Stimulated activated naive CD8-positive, alpha-beta T cell treated with anti-CD3 and anti-CD28 coated beads, Interleukin-15, amount 100 ng/mL, for 72 hours (primary cell): ENCODE measurements around the gene SERINC3.
"Not testable (repeated sequence)": the region's sequence is repeated elsewhere in the genome, so short reads cannot be mapped to it uniquely, and the experiment has no call there.

Experiments
- ATAC-seq: fragments of 150-1000 bp; cut with Tn5 transposase; 2 replicates; pipeline ENCODE4 v1.10.0; 2021; ENCODE audit warnings: mild to moderate bottlenecking, moderate library complexity
- DNase-seq, 2 donors: peaks; one replicate each; pipeline ENCODE4 v3.0.0; 2021 to 2022
- H3K27ac Mint-ChIP-seq, 2 donors: one replicate each; pipeline ENCODE4 v1.8.0; 2022; ENCODE audit warnings: mild to moderate bottlenecking in 2 of 2, mixed read lengths in 2 of 2, moderate library complexity in 2 of 2
- H3K27me3 Mint-ChIP-seq: one replicate; pipeline ENCODE4 v1.8.0; 2022; ENCODE audit warnings: mixed read lengths
- H3K4me1 Mint-ChIP-seq: one replicate; pipeline ENCODE4 v1.8.0; 2022; ENCODE audit warnings: mild to moderate bottlenecking, mixed read lengths
- H3K4me3 Mint-ChIP-seq, 2 donors: one replicate each; pipeline ENCODE4 v1.8.0; 2022; ENCODE audit warnings: mild to moderate bottlenecking in 2 of 2, mixed read lengths in 2 of 2, moderate library complexity in 1 of 2
- H3K9me3 Mint-ChIP-seq, 2 donors: one replicate each; pipeline ENCODE4 v1.8.0; 2022; ENCODE audit warnings: mixed read lengths in 2 of 2

The SERINC3 gene

DNA sequence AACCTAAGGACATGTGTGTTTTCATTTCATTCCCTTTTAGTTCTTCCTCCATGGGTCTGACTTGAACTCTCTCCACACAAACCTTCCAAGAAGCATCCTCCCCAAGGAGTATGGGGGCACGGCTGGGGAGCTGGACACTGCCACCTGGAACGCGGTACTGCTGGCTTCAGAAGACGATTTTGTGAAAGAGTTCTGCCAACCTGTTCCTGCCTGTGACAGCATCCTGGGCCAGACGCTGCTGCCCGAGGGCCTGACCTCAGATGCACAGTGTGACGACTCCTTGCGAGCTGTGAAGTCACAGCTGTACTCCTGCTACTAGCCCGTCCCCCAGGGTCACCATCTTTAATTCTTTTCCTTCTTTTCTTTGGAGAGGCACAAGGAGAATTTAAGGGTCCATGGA is 32.6 kb downstream of the SERINC3 start:
- DNase-seq (no peak), ATAC-seq (no peak)
- H3K4me3 Mint-ChIP-seq, result no peak overlapping the region
- H3K9me3 Mint-ChIP-seq, result no peaks in the 10 kb centered on the region
- H3K27me3 Mint-ChIP-seq, result no peaks in the 10 kb centered on the region
- H3K4me1 Mint-ChIP-seq, result peaks cover 31% of the 10 kb centered on the region
- peak overlapping the region; percentile 38 to 69 for H3K27ac Mint-ChIP-seq

DNA sequence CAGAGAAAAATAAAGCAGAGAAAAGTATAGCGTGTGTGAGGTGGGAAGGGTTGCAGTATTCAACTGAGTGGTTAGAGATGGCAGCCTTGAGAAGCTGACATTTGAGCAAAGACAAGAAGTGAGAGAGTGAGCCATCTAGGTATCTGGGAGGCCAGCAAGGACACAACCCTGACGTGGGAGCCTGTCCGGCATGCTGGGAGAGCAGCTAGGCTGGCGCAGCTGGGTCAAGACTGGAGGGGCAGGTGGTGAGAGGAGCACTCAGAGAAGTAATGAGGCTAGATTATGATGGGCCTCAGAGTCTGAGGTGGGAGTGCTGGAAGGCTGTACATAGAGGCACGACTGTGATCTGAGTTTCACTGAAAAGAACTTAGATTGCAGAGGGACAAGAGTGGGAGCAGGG is 33.3 kb downstream of the SERINC3 start:
- Mint-ChIP-seq H3K27ac (peak overlapping the region in 1 of 2 donors; percentile 83), H3K9me3 (no peaks in the 10 kb centered on the region), H3K4me1 (peaks cover 28% of the 10 kb centered on the region), H3K4me3 (no peak overlapping the region), H3K27me3 (no peaks in the 10 kb centered on the region)
- no peak for ATAC-seq
- no peak for DNase-seq

DNA sequence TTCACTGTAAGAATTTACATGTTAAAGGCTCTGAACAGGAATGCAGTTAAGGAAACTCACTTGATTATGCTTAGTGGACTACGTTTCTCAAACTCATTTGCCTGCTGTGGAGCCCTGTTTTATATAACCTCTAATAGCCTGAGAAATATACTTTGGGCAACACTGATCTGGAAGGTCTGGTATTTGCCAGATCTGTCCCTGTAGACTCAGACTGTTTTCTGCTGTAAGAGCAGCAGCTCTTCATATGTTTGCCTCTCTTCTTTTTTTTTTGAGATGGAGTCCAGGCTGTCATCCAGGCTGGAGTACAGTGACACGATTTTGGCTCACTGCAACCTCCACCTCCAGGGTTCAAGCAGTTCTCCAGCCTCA is 36.1 kb downstream of the SERINC3 start:
- Mint-ChIP-seq H3K27me3 (no peaks in the 10 kb centered on the region), H3K27ac (peak overlapping the region in 1 of 2 donors; percentile 23), H3K9me3 (no peaks in the 10 kb centered on the region), H3K4me1 (peaks cover 16% of the 10 kb centered on the region), H3K4me3 (no peak overlapping the region)
- DNase-seq (no peak), ATAC-seq (no peak)

DNA sequence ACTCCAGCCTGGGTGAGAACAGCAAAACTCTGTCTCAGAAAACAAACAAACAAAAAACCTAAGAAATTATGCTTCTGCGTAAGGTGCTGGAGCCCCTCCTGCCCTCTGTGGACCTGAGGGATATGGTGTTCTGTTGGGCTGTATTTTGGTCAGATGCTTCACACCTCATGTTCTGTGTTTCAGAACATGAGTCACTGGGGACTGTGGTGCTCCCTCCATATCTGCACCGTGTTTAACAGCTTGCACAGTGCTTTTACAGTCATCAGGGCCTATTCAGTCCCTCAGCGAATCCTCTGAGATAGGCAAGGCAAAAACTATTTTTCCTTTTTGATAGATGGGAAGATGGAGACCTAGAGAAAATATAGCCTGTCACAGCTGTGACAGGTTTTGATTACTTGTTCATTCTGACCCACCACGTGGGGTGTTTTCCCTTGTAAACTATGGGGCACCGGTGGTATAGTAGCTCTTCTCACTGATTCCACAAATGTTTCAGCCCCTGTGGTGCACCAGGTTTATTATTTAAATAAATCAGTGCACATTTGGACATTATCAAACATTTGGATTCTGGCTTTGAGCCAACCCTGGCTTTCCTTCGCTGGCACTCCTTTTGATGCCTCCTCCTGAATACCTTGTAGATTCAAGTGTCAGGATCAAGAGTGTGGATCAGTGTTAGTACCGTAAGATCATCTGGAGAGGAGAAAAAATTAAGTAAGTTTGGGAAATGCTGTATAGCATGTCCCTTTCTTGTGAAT is 36.6 kb downstream of the SERINC3 start:
- H3K4me1 Mint-ChIP-seq, result peaks cover 16% of the 10 kb centered on the region
- H3K9me3 Mint-ChIP-seq, result no peaks in the 10 kb centered on the region
- peak overlapping the region in 1 of 2 donors; percentile 78 for H3K27ac Mint-ChIP-seq
- no peaks in the 10 kb centered on the region for H3K27me3 Mint-ChIP-seq
- H3K4me3 Mint-ChIP-seq, result no peak overlapping the region
- ATAC-seq (peak; percentile 92), DNase-seq (no peak)

DNA sequence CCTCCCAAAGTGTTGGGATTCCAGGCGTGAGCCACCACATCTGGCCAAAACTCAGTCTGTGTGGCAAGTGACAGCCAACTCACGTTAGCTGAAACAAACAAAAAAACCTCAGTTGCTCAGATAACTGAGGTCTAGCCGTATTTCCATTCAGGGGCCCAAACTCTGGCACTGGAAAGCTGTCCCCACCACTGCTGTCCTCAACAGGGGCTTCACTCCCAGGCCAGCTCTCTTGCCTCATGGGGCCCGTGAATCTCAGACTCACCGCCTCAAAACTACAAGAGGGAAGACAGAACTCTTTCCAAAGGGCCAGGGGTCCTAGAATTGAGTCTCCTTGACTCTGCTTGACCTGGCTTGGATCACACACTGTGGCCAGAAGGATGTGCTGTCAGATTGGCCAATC is 38.8 kb downstream of the SERINC3 start:
- no peak overlapping the region for H3K4me3 Mint-ChIP-seq
- ATAC-seq (no peak), DNase-seq (no peak)
- H3K27ac Mint-ChIP-seq, result no peak overlapping the region
- no peaks in the 10 kb centered on the region for H3K9me3 Mint-ChIP-seq
- H3K4me1 Mint-ChIP-seq, result peaks cover 15% of the 10 kb centered on the region
- H3K27me3 Mint-ChIP-seq, result no peaks in the 10 kb centered on the region

DNA sequence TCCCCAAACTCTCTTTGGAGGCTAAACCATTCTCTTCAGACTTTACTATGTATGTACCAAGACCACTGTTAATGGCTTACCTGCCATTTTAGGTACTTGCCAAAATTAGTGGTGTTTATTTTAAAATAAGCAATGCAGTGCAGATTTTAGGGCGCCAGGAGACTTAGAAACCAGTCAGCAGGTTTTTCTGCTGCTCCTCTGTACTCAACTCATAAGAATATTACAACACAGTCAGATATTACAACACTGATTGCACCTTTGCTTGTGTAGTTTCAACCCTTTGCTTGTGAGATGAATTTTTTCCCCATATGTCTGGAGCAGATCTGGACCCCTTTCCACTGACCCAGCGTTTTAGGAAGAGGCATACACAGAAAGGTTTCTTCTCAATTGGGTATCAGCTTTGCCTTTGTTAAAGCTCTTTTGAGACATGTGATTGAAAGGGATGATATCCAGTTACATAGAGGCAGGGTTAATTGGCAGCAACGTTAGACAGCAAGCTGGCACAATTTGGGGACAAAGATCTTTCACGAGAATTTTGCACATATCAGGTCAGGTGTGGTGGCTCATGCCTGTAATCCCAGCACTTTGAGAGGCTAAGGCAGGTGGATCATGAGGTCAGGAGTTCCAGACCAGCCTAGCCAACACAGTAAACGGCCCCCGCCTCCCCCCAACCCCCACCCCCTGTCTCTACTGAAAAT is 40.0 kb downstream of the SERINC3 start:
- Mint-ChIP-seq H3K9me3 (no peaks in the 10 kb centered on the region), H3K4me3 (no peak overlapping the region), H3K27ac (peak overlapping the region in 1 of 2 donors; percentile 18), H3K27me3 (no peaks in the 10 kb centered on the region), H3K4me1 (peaks cover 19% of the 10 kb centered on the region)
- no peak for ATAC-seq
- DNase-seq, result no peak

DNA sequence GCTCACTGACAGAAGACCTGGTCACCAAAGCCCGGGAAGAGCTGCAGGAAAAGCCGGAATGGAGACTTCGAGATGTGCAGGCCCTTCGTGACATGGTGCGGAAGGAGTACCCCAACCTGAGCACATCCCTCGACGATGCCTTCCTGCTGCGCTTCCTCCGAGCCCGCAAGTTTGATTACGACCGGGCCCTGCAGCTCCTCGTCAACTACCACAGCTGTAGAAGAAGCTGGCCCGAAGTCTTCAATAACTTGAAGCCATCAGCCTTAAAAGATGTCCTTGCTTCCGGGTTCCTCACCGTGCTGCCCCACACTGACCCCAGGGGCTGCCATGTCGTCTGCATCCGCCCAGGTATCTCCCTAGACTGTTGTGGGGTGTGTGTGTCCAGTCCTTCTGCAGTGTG is 41.8 kb downstream of the SERINC3 start:
- H3K4me3 Mint-ChIP-seq, result no peak overlapping the region
- H3K27me3 Mint-ChIP-seq, result no peaks in the 10 kb centered on the region
- H3K9me3 Mint-ChIP-seq, result no peaks in the 10 kb centered on the region
- peaks cover 31% of the 10 kb centered on the region for H3K4me1 Mint-ChIP-seq
- H3K27ac Mint-ChIP-seq, result no peak overlapping the region
- DNase-seq (no peak), ATAC-seq (no peak)

DNA sequence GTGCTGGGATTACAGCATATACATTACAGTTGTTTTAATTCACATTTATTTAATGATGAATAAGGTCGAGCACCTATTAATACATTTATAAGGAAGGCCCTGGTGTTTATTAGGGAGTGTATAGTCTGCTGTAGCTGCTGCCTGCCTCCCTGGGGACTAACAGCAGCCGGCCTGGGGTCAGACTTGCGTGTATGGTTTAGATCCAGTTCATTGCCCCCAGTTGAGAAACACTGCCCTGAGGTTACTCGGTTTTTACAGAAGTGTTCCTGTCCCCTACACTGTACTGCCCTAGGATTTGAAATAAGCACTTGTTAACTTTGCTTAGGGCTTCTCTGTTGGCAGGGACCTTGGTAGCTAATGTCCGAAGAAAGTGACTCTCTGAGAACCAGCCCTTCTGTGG is 42.2 kb downstream of the SERINC3 start:
- DNase-seq (no peak), ATAC-seq (no peak)
- Mint-ChIP-seq H3K4me3 (no peak overlapping the region), H3K9me3 (no peaks in the 10 kb centered on the region), H3K27ac (no peak overlapping the region), H3K27me3 (no peaks in the 10 kb centered on the region), H3K4me1 (peaks cover 32% of the 10 kb centered on the region)

DNA sequence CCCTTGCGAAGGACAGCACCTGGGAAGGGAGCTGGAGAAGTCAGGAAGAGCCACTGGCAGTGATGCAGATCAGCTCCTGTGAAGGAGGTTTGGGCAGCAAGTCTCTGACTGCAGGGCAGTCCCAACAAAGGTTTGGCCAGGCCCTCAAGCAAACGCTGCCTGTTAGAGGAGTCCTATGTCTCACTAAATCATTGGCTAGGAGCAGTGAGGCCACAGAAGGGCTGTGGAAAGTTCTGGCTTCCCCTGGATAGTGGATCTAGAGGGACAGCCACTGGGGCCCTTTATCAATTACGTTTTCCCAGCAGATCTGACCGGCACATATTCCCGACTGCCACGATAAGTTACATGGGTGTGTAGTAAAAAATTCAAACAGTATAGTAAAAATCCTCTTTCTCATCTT is 43.7 kb downstream of the SERINC3 start:
- ATAC-seq (no peak), DNase-seq (no peak)
- Mint-ChIP-seq H3K9me3 (no peaks in the 10 kb centered on the region), H3K27me3 (no peaks in the 10 kb centered on the region), H3K27ac (peak overlapping the region in 1 of 2 donors; percentile 21), H3K4me1 (peaks cover 32% of the 10 kb centered on the region), H3K4me3 (no peak overlapping the region)

DNA sequence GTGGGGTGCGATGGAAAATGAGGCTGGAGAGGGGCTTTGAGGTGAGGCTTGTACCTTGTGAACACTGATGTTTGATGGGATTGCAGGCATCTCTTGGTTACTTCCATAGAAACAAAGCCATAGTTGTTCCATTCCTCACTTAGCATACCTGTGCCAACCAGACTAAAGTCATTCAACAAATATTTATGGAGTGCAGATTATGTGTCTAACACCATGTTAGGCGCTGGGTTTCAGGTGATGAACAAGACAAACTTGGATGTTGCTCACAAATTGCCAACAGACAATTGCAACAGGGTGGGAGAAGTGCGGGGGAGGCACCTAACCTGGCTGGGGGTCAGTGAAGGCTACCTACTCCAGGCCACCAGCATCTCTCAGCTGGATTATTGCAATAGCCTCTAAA is 44.7 kb downstream of the SERINC3 start:
- Mint-ChIP-seq H3K27me3 (no peaks in the 10 kb centered on the region), H3K9me3 (no peaks in the 10 kb centered on the region), H3K4me3 (peak overlapping the region; percentile 99), H3K27ac (no peak overlapping the region), H3K4me1 (peaks cover 32% of the 10 kb centered on the region)
- DNase-seq (no peak), ATAC-seq (no peak)

DNA sequence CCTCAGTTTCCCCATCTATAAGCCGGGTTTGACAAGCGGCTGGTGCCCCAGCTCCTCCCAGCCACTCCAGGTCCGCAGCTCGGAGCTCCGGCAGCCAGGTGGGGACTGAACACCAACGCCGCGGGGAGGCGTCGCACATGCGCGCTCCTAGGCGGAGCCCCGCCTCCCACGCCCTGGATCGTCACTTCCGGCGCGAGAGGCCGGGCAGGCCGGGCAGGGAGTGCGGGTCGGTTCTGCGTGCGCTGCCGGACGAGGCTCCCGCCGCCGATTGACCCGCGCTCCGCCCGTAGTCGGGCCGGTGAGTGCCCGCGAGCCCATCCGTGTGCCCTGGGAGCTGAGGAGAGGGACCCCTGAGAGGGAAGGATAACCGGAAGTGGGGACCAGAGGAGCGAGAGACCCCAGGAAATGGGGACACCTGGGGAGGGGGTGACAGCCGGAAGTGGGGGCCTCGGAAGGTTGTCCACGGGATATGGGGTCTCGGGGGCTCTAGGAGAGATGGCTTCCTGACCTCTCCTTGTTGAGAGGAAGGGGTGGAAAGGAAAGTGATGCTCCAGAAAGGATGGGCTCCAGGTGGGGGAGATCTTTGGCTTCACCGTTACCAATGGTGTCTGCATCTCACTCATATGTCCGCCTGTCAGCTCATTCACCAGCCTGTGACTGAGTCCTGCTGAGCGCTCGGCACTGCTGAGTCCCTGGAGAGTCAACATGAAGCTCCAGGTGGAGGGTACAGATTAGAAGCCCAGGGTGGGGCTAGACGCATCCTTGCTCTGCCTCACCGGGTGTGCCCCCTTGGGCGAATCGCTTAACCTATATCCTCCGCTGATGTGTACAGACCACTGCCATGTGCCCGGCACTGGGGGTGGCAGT is 45.9 kb downstream of the SERINC3 start, which contains the start of gene TTPAL:
Gene TTPAL, plus strand, starts transcription at position 181 of the 867 bp plus-strand sequence. CDS start 4,126 bp downstream, outside the sequence.
- peak within 1 kb of the TSS; percentile 99 to 100 for H3K27ac Mint-ChIP-seq
- no peaks in the 10 kb centered on the region for H3K27me3 Mint-ChIP-seq
- peak; percentile 88 to 92 for DNase-seq
- no peaks in the 10 kb centered on the region for H3K9me3 Mint-ChIP-seq
- peak; percentile 98 for ATAC-seq
- H3K4me1 Mint-ChIP-seq, result peaks cover 30% of the 10 kb centered on the region
- H3K4me3 Mint-ChIP-seq, result peak within 1 kb of the TSS; percentile 99

DNA sequence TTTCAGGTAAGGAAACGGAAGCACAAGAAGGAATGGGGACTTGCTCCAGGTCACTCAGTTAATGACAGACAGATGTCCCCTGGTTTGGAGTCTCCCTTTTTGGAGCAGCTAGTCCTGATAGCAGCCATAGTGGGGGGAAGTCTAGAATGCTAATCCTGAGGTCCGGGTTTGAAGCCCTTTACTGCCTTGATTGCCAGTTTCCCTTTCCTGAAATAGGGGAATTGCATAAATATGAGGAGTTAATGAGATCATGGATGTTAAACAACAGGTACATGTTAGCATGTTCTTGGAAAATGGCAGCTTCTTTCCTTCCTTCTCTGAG is 46.5 kb downstream of the SERINC3 start:
- Mint-ChIP-seq H3K27ac (peak overlapping the region; percentile 99 to 100), H3K4me1 (peaks cover 24% of the 10 kb centered on the region), H3K9me3 (no peaks in the 10 kb centered on the region), H3K4me3 (peak overlapping the region; percentile 99), H3K27me3 (no peaks in the 10 kb centered on the region)
- peak; percentile 1 for ATAC-seq
- DNase-seq, result no peak

DNA sequence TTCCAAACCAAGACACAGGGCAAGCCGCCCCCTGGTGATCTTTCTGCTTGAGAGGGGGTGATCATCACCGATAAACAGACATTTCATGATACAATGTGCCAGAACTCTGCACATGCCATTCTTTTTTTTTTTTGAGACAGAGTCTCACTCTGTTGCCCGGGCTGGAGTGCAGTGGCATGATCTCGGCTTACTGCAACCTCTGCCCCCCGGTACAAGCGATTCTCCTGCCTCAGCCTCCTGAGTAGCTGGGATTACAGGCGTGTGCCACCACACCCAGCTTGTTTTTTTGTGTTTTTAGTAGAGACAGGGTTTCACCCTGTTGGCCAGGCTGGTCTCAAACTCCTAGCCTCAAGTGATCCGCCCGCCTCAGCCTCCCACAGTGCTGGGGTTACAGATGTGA is 49.6 kb downstream of the SERINC3 start:
- not testable (repeated sequence) for ATAC-seq, H3K9me3 Mint-ChIP-seq, H3K4me3 Mint-ChIP-seq, H3K27ac Mint-ChIP-seq, DNase-seq, H3K27me3 Mint-ChIP-seq
- peaks cover 24% of the 10 kb centered on the region for H3K4me1 Mint-ChIP-seq

DNA sequence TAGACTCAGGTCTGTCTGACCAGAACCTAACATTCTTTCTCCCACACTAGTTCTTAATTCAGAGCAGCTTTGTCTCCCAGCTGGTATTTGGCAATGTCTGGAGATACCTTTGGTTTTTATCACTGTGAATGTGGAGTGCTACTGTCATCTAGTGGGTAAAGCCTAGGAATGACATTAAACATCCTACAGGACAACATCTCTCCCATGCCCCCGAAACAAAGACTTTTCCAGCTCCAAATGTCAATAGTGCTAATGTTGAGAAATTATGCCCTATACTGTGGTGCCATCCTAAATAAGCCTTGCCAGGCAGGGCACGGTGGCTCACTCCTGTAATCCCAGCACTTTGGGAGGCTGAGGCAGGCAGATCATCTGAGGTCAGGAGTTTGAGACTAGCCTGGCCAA is 50.4 kb downstream of the SERINC3 start:
- ATAC-seq (no peak), DNase-seq (no peak)
- Mint-ChIP-seq H3K4me1 (peaks cover 16% of the 10 kb centered on the region), H3K9me3 (no peaks in the 10 kb centered on the region), H3K27me3 (no peaks in the 10 kb centered on the region), H3K27ac (no peak overlapping the region), H3K4me3 (no peak overlapping the region)

DNA sequence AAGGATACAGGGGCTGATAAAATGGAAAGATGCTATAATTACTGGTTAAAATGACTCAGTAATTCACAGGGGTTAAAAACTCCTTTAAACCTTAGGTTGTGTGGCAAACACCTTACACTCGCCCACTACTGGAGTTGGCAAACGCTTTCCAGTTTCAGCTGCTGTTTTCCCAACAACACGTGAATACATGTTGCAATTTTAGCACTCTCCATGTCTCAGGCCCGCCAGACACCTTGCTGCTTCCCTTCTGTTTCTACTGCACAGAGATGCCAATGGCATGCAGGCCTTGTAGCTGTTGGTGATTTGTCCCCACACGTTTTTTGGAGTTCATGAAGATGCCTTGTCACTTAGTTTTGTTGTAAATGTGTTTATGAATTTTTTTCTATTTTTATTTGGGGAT is 51.5 kb downstream of the SERINC3 start:
- ATAC-seq (no peak), DNase-seq (no peak)
- Mint-ChIP-seq H3K4me1 (peaks cover 5% of the 10 kb centered on the region), H3K27me3 (no peaks in the 10 kb centered on the region), H3K4me3 (no peak overlapping the region), H3K27ac (no peak overlapping the region), H3K9me3 (no peaks in the 10 kb centered on the region)
